ENCODE results near the gene WFDC2. TPM values are rescaled to one million over a fixed set of nuclear protein-coding genes. Genes with fewer than 3 reads are reported as not detected.

Gene WFDC2
- total RNA-seq, 1 donor from 2014 or later = 0.39 TPM

GRCh38 chr20:45497971-45498494, 28.5 kb downstream of the WFDC2 start:
- DNase-seq = no peak

GRCh38 chr20:45500022-45500421, 30.5 kb downstream of the WFDC2 start:
- DNase-seq = no peak

GRCh38 chr20:45501600-45501999, 32.0 kb downstream of the WFDC2 start:
- no peak for DNase-seq

GRCh38 chr20:45502561-45502960, 33.0 kb downstream of the WFDC2 start:
- no peak for DNase-seq

GRCh38 chr20:45503403-45503802, 33.9 kb downstream of the WFDC2 start:
- no peak for DNase-seq

- DNase-seq = no peak
Measured at GRCh38 chr20:45506398-45506797, 36.8 kb downstream of the WFDC2 start.

GRCh38 chr20:45507011-45507820, 37.7 kb downstream of the WFDC2 start:
- DNase-seq = no peak

- no peak for DNase-seq
Measured at GRCh38 chr20:45508068-45508886, 38.7 kb downstream of the WFDC2 start.

GRCh38 chr20:45509091-45509490, 39.5 kb downstream of the WFDC2 start:
- no peak for DNase-seq

GRCh38 chr20:45510242-45510862, 40.8 kb downstream of the WFDC2 start:
- DNase-seq = no peak

GRCh38 chr20:45515147-45515913, 45.8 kb downstream of the WFDC2 start, which contains the start of gene SPINT3:
Gene SPINT3 (minus strand): TSS chr20:45515622. CDS start chr20:45515608, 14 bp downstream.
- DNase-seq = no peak

GRCh38 chr20:45518282-45518681, 48.7 kb downstream of the WFDC2 start:
- no peak for DNase-seq

- DNase-seq = no peak
Measured at GRCh38 chr20:45523821-45524220, 54.3 kb downstream of the WFDC2 start.

- no peak for DNase-seq
Measured at GRCh38 chr20:45527294-45527693, 57.7 kb downstream of the WFDC2 start.

Small RNA genes within 50 kb of the gene (small RNA-seq; reads per million reads assigned to genes)
- gene MIR6812 (ENCODE audit: low replicate concordance) = not detected

Other genes starting within 250 kb of the WFDC2 start
- not detected for gene SEMG2, start 248.4 kb upstream of the WFDC2 start, total RNA-seq
- 52.0 TPM for gene SLPI, start 215.2 kb upstream of the WFDC2 start, total RNA-seq
- not detected for gene RBPJL, start 162.9 kb upstream of the WFDC2 start, total RNA-seq
- gene MATN4, start 161.5 kb upstream of the WFDC2 start, total RNA-seq = 0.99 TPM
- gene SDC4, start 121.3 kb upstream of the WFDC2 start, total RNA-seq = 48.8 TPM
- 12.7 TPM for gene SYS1, start 106.6 kb upstream of the WFDC2 start, total RNA-seq
- gene TP53TG5, start 91.4 kb upstream of the WFDC2 start, total RNA-seq = not detected
- gene DBNDD2, start 61.5 kb upstream of the WFDC2 start, total RNA-seq = 10.3 TPM
- 20.9 TPM for gene PIGT, start 53.6 kb upstream of the WFDC2 start, total RNA-seq
- gene SPINT3, start 45.9 kb downstream of the WFDC2 start, total RNA-seq = not detected
- not detected for gene WFDC6, start 69.7 kb downstream of the WFDC2 start, total RNA-seq
- not detected for gene EPPIN, start 77.6 kb downstream of the WFDC2 start, total RNA-seq
- gene WFDC8, start 109.5 kb downstream of the WFDC2 start, total RNA-seq = not detected
- gene WFDC10A, start 160.0 kb downstream of the WFDC2 start, total RNA-seq = not detected
- not detected for gene WFDC9, start 161.5 kb downstream of the WFDC2 start, total RNA-seq
- not detected for gene WFDC11, start 200.5 kb downstream of the WFDC2 start, total RNA-seq
- not detected for gene WFDC13, start 232.3 kb downstream of the WFDC2 start, total RNA-seq
- not detected for gene WFDC10B, start 235.3 kb downstream of the WFDC2 start, total RNA-seq

Data from skin of body (tissue), 3 donors.